GM19397 (cell line): ENCODE measurements around the gene LMNA.
"Not testable (repeated sequence)": the region's sequence is repeated elsewhere in the genome, so short reads cannot be mapped to it uniquely, and the experiment has no call there.

Source experiments
- ATAC-seq: cut with Tn5 transposase; IDR thresholded peaks from one replicate; pipeline ENCODE4 v1.9.1; 2021; ENCODE audit warnings: mild to moderate bottlenecking, moderate library complexity; ENCODE audit not compliant: unreplicated experiment

LMNA gene

GRCh38 chr1:156104065-156104810 is 10.3 kb upstream of the LMNA start:
- ATAC-seq = no peak

- ATAC-seq = no peak
Measured at GRCh38 chr1:156104861-156105832, 9.4 kb upstream of the LMNA start.

GRCh38 chr1:156106624-156107488 is 7.7 kb upstream of the LMNA start:
- ATAC-seq = no peak

- no peak for ATAC-seq
Measured at GRCh38 chr1:156108057-156108456, 6.5 kb upstream of the LMNA start.

GRCh38 chr1:156108664-156109241 is 5.8 kb upstream of the LMNA start:
- no peak for ATAC-seq

- ATAC-seq = no peak
Measured at GRCh38 chr1:156110252-156110651, 4.3 kb upstream of the LMNA start.

- no peak for ATAC-seq
Measured at GRCh38 chr1:156111355-156111962, 3.1 kb upstream of the LMNA start.

GRCh38 chr1:156112276-156113137 is 2.0 kb upstream of the LMNA start:
- ATAC-seq = no peak

- ATAC-seq = no peak
Measured at GRCh38 chr1:156113282-156113950, 1.1 kb upstream of the LMNA start.

GRCh38 chr1:156114919-156115513 is 505 bp downstream of the LMNA start:
- ATAC-seq = no peak

- ATAC-seq = no peak
Measured at GRCh38 chr1:156115514-156116374, 1.2 kb downstream of the LMNA start.

- ATAC-seq = not testable (repeated sequence)
Measured at GRCh38 chr1:156116731-156117130, 2.2 kb downstream of the LMNA start.

- ATAC-seq = no peak
Measured at GRCh38 chr1:156117414-156118176, 3.1 kb downstream of the LMNA start.

GRCh38 chr1:156118177-156118868 is 3.8 kb downstream of the LMNA start:
- ATAC-seq = no peak

GRCh38 chr1:156119503-156120209 is 5.1 kb downstream of the LMNA start:
- no peak for ATAC-seq
